ENCODE data around the gene C9orf43. TPM values are rescaled to one million over a fixed set of nuclear protein-coding genes. Genes with fewer than 3 reads are reported as not detected.
A peak's percentile ranks its signal among the peaks of the same experiment; 100 is the strongest.
"Not testable (repeated sequence)": the region's sequence is repeated elsewhere in the genome, so short reads cannot be mapped to it uniquely, and the experiment has no call there.

C9orf43 gene, protein sequence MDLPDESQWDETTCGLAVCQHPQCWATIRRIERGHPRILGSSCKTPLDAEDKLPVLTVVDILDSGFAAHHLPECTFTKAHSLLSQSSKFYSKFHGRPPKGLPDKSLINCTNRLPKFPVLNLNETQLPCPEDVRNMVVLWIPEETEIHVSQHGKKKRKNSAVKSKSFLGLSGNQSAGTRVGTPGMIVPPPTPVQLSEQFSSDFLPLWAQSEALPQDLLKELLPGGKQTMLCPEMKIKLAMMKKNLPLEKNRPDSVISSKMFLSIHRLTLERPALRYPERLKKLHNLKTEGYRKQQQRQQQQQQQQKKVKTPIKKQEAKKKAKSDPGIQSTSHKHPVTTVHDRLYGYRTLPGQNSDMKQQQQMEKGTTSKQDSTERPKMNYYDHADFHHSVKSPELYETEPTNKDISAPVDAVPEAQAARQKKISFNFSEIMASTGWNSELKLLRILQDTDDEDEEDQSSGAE
- total RNA-seq: 0.35 and 0.45 TPM in 2 replicates

DNA sequence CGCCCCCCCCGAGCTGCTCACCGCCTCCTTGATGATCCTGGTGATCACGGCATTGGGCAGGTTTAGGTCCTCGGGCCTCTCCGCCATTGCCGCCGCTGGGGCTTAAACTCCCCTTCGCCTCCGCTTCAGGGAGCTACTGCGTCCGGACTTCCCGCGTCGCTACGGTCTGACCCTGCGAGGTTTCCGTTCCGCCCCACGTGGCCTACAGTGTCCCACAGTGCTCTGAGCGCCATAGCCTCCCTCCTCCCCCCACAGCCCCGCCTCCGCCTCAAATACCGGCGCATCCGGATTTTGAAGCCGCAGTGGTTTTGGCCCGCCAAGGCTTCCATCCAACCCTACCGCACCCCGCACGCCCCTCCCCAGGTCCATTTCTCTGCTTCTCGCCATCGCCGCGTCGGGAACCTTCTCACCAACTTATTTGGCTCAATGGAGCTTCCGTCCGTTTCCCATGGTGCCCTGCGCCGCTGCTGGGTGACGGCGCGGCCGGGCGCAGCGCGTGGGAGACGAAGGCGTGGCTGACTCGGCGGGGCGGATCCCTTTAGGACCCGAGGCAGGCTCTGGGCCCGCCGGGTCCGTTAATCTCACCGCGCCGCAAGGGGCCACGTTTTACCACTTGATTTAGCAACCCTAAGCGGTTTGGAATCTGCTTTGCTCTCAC lies at the start of gene C9orf43, which contains the start of gene POLE3:
C9orf43 (plus strand) TSS at position 541 of the 658 bp plus-strand sequence. CDS start 2,747 bp downstream, outside the sequence.
POLE3 (minus strand) TSS at position 469 of the 658 bp plus-strand sequence; CDS start at position 87, 382 bp downstream.
- peak; percentile 83 for DNase-seq (ENCODE audit: low read depth)

DNA sequence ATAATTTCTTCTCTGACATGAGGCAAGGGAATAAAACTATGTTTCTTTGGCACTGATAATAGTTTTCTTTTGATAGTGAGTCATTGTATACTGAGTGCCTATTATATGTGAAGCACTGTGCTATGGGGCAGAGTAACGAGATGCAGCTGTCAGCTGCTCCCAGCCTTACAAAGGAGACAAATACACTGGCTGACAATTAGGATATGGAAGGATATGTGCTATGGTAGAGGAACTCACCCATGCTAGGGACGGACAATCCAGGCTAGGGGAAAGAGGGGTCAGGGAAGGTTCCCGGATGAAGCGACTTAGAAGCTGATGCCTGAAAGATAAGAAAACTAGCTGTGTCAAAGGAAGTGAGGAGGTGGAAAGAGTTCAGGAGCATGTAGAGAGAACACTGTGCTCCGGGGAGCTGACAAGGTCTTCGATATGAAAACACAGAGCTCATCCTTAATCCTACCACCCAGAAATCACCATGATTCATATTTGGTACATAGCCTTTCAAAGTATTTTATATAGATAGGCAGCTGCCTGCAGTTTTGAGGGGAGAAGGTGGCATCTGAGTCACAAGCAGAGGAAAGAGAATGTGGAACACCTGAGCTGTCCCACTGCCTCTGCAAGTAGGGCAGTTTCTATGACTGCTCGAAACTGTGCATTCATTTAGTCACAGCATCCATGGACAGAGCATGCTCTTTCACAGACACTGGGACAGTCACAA lies 49.1 kb upstream of the C9orf43 start:
- DNase-seq (ENCODE audit: low read depth): no peak

DNA sequence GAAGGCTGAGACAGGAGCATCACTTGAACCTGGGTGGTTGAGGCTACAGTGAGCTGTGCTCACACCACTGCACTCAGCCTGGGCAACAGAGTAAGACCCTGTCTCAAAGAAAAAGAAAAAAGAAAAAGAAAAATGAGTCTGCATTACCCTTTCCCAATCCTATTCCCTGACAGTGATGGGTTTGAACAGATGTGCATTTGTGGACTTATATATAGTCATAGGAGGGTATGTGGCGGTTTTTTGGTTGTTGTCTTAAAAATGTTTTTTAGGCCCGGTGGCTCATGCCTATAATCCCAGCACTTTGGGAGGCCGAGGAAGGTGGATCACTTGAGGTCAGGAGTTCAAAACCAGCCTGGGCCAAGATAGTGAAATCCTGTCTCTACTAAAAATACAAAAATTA lies 47.2 kb upstream of the C9orf43 start:
- DNase-seq (ENCODE audit: low read depth): no peak

DNA sequence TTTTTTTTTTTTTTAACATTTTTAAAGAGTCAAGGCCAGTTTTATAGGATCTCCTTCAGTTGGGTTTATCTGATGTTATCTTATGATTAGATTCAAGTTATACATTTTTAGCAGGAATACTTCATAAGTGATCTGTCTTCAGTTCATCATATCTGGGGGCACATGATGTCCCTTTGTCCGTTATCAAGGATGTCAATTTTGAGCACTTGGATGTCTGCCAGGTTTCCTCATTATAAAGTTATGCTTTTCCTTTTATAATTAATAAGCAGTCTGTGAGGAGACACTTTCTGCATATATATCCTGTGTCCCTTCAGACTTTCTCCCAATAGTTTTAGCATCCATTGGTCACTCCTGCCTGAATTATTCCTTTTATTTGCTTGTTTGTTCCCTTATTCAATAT lies 45.6 kb upstream of the C9orf43 start:
- no peak for DNase-seq (ENCODE audit: low read depth)

DNA sequence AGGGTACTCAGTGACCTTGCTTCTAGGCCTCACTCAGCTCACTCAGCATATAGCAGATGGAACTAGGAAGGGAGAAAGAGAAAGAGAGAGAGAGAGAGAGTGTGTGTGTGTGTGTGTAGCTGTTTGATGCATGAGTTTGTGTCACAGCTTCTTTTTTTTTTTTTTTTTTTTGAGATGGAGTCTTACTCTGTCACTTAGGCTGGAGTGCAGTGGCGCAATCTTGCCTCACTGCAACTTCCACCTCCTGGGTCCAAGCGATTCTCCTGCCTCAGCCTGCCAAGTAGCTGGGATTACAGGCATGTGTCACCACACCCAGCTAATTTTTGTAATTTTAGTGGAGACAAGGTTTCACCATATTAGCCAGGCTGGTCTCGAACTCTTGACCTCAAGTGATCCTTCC lies 44.9 kb upstream of the C9orf43 start:
- DNase-seq (ENCODE audit: low read depth): not testable (repeated sequence)

DNA sequence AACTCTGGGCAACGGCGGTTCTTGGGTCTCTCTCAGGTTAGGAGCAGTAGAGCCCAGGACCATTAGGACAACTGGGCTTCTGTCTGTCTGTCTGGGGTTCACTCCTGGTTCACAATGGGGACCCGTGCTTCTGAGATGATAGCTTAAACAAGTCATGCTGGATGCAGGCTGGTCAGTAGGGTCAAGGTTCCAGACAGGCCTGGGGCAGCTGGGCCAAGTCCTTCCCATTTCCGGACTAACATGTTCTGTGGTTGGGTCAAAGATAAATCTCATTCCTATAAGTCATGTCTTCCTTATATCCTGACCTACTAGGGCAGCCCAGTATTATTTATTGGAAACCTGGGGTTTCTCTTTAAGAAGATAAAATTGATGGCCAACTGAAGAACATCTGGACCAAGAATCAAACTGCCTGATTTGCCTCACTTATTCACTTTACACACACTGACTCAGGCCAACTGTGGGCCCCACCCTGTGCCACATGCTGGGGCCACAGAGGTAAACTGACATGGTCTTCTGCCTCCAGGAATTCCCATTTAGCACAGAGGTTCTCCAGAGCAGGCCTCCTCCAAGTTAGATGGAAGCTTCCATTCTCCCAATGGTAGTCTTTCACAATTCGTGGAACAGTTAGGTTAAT lies 42.1 kb upstream of the C9orf43 start:
- no peak for DNase-seq (ENCODE audit: low read depth)

DNA sequence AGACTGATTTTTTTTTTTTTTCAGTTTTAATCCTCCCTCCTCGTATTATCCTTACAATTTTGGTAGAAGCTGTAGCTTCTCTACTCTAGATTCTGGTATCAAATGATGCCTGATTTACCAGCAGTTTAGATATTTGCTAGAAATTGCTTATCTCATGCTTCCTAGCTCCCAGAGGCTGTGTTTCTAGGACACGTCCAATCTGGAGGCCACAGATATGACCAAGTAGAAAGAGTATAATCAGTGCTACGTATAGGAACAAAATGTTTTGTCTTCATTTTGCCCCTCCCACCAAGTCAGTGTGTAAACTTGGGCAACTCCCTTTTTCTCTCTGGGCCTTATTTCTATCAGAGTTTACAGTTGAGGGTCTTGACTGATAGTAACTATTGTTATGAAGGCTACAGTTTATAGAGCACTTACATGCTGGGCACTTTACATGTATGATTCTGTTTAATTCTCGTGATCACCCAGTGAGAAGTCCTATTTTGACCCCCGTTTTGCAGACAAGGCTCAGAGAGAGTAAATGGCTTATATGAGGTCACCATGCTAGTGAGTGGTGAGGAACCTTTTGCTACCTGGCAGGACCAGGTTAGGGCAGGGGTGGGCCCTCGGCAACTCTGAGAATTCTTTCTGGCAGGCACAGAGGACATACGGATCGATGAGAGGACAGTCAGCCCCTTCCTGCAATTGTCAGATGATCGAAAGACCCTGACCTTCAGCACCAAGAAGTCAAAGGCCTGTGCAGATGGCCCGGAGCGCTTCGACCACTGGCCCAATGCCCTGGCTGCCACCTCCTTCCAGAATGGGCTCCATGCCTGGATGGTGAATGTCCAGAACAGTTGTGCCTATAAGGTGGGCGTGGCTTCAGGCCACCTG lies 41.3 kb upstream of the C9orf43 start:
- no peak for DNase-seq (ENCODE audit: low read depth)

DNA sequence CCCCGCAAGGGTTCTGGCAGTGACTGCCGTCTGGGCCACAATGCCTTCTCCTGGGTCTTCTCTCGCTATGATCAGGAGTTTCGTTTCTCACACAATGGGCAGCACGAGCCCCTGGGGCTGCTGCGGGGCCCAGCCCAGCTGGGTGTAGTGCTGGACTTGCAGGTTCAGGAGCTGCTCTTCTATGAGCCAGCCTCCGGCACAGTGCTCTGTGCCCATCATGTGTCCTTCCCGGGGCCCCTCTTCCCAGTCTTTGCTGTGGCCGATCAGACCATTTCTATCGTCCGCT lies 40.7 kb upstream of the C9orf43 start:
- DNase-seq (ENCODE audit: low read depth): no peak

DNA sequence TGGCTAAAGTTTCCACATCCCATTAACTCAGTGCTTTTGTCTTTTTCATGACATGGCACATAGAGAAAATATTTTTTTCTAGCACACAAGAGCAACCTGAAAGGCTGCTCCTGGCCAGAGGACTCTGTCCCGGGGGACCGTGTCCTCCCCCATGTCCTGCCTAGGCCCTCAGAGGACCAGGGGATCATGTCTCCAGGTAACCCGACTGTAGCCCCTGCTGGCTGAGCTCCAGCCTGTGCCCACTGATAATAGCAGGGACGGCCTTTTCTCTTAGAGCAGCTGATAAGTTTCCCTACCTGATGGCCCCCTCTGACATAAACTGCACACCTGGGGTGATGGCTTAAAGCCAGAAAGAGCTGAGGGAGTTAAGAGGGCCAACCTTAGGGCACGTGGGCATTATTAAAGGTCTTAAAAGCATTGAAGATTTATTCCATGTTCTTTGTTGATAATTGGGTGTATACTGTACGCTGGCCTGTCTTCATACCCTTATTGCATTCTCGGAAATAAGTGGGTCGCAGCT lies 39.7 kb upstream of the C9orf43 start:
- no peak for DNase-seq (ENCODE audit: low read depth)

DNA sequence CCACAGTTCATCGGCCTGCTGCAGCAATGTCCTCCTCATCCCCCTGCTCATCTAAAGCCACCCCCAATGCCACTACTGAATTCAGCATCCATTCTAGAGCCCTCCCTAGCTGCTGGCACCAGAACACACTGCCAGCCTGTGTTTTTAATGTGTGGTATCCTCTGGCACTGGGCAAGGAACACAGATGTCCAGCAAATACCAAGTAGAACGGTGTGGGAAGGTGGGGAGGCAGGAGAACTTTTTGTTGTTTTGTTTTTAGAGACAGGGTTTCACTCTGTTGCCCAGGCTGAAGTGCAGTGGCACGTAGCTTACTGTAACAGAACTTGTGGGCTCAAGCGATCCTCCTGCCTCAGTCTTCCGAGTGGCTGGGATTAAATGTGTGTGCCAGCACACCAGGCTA lies 38.5 kb upstream of the C9orf43 start:
- no peak for DNase-seq (ENCODE audit: low read depth)

DNA sequence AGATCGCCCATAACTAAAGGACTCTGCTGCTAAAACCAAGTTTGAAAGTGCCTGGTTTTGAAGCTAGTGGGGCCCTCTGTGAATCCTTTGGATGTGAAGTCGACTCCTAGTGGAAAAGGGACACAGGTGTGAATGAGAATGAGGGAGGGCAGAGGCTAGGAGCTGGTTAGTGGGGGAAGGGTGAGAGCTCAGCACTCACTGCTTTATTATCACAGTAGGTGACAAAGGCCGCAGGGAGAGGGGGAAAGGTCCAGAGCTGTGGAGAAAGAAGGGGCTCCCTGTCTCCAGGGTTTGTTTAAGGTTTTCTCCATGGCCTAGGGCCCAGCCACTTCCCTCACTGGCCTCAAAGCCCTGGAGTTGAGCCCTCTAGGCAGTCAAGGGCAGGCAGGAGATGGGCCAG lies 37.3 kb upstream of the C9orf43 start:
- DNase-seq (ENCODE audit: low read depth): no peak

DNA sequence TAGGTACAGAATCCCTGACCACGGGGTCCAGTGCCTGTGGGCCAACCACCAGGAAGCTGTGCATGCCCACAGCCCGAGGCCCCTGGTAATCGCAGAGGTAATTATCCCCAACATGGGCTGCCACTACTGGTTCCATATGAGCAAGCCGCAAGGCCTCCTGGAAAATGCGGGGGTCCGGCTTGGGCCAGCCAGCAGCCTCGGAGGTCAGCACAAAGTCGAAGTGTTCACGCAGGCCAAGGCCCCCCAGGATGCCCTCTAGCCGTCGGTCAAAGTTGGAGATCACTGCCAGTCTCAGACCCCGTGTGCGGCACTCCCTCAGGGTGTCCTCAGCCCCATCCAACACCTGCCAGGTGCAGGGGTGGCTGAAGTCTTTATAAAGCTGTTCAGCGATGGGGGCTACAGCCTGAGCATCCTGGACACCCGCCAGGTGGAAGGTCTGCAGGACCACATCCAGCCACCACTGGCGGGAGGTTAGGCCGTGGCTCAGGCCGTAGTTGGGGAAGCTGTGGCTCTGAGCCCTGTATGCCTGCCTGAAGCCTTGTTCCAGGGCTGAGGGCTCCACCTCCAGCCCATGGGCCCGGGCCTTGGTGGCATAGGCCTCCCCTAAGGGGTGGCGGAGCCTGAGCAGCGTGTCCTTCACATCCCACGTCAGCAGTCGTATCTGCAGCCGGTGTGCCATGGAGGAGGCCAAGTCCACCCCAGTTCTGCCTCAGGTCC lies 36.7 kb upstream of the C9orf43 start:
- DNase-seq (ENCODE audit: low read depth): no peak

DNA sequence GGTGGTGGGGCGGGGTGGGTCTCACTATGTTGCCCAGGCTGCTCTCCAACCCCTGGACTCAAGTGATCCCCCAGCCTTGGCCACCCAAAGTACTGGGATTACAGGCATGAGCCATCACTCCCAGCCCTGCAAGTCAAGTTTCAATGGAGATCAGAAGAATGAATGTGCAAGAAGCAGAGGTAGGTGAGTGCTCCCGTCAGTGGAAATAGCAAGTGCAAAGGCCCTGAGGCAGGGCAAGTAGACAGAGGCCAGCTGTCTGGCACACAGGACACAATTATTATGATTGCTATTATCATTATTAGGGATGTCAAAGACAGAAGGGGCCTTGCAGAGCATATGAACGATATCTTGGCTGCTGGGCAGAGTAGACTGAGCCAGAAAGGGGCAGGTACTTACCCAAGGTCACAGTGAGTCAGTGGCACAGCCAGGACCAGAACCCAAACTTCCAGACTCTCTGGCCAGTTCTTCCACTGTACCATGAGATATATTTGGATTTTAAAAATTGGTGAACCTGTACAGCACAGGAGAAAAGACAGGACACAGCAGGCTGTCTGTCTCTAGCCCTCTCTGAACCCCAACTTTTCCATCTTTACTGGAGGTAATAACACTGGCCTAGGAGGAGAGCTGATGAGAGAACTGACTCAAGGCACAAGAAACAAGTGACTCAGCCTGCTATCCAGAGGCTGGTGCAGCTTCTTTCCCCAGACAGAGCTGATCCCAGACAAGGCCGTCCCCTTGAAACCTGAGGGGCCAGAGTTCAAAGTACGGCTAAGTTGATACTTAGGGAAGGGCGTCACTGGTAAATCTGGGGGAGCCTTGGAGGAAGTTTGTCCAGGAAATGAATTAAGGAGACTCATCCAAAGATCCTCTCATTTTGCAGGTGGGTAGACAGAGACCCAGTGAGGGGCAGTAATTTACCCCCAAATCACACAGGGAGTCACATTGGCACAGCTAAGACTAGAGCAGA lies 35.2 kb upstream of the C9orf43 start:
- DNase-seq (ENCODE audit: low read depth): peak; percentile 57

DNA sequence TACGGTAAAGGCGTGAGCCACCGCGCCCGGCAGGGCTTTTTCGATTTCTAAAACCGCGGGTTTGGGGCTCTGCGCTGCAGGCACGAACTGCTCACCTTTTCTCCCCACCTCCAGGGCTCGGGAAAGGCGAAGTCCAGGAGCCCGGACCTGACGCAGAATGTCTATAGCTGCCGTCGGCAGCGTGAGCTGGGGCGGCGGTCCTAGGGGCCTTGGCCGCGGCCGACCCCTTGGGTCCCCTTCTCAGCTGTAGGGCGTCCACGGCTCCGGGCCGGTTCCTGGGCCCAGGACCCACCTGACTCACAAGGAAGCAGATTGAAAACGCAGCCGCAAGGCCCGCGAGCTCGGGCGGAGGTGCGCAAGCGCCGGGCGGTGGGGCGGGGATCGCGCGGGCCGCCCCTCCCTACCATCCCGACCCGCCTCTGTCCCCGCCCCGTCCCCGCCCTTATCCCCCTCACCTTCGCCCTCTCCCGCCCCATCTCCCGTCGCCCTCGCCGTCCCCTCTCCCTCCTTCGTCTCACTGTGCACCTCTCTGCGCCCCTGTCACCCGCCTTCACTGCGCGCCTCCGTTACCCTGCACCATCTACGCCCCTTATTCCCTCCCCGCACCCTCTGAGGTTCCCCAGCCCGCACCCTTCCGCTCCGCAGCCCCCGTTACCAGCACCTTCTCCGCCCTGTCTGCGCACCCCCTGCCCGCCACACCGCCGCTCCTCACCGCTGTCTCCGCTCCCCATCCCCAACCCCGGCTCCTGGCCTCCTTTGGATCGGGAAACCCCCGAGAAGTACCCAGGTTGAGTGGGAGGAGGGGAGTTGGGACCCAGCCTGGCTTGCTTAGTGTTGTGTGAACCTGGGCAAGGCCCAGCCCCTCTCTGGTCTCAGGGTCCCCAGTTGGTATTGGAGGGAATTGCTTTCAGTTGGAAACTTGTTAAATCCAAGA lies 33.6 kb upstream of the C9orf43 start, which contains the start of gene HDHD3:
HDHD3 (minus strand) TSS at position 353 of the 934 bp plus-strand sequence. CDS start 2,632 bp downstream, outside the sequence.
- DNase-seq (ENCODE audit: low read depth): peak; percentile 59

DNA sequence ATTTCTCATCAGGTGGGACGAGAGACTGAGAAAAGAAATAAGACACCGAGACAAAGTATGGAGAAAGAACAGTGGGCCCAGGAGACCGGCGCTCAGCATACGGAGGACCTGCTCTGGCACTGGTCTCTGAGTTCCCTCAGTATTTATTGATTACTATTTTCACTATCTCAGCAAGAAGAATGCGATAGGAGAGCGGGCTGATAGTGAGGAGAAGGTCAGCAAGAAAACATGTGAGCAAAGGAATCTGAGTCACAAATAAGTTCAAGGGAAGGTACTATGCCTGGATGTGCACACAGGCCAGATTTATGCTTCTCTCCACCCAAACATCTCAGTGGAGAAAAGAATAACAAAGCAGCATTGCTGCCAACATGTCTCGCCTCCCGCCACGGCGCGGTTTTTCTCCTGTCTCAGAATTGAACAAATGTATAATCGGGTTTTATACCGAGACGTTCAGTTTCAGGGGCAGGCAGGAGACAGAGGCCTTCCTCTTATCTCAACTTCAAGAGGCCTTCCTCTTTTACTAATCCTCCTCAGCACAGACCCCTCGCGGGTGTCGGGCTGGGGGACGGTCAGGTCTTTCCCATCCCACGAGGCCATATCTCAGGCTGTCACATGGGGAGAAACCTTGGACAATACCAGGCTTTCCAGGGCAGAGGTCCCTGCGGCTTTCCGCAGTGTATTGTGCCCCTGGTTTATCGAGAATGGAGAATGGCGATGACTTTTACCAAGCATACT lies 31.3 kb upstream of the C9orf43 start:
- DNase-seq (ENCODE audit: low read depth): not testable (repeated sequence)

DNA sequence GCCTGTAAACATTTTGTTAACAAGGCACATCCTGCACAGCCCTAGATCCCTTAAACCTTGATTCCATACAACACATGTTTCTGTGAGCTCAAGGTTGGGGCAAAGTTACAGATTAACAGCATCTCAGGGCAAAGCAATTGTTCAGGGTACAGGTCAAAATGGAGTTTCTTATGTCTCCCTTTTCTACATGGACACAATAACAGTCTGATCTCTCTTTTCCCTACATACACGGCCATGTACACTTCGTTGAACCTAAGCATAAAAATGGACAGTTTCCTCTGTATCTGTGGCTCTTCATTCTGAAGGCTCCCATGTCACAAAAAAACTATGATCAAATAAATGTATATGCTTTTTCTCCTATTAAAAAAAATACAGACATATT lies 30.7 kb upstream of the C9orf43 start:
- DNase-seq (ENCODE audit: low read depth): not testable (repeated sequence)

DNA sequence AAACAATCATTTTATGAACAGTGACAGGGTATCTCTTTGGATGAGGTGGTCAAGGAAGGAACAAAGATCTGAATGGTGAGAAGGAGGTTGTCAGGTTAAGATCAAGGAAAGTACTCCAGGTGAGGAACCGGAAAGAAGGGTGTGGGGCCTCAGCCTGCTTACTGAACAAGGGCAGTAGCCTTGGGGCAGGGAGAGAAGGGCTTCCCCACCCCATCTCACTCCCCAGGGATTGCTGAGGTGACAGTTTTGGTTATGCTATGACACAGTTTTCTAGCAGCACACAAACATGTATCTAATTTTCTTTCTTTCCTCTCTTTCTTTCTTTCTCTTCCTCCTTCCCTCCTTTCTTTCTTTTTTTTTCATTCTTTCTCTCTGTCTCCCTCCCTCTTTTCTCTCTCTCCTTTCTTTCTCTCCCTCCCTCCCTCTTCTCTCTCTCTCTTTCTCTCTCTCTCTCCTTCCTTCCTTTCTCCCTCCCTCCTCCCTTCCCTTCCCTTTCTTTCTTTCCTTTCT lies 29.6 kb upstream of the C9orf43 start:
- DNase-seq (ENCODE audit: low read depth): no peak
